Epithelial cell of proximal tubule (primary cell): ENCODE data around the gene DHX15. TPM values are rescaled to one million over a fixed set of nuclear protein-coding genes. Genes with fewer than 3 reads are reported as not detected.

Experiments used
- DNase-seq: peaks from one replicate; pipeline ENCODE4 v3.0.0-alpha.2; 2011; ENCODE audit warnings: low read depth
- H3K4me3 ChIP-seq: 2 replicates; pipeline ENCODE4 v1.5.1; 2011; ENCODE audit warnings: low read depth, mild to moderate bottlenecking, low read length
- CTCF ChIP-seq: conservative IDR thresholded peaks from 2 replicates; pipeline ENCODE4 v1.5.1; 2012; ENCODE audit warnings: low read depth, mild to moderate bottlenecking, low read length
- total RNA-seq: library from RNA; depleted of rRNA; stranded (reverse); fragments of >200 nt; gene quantifications from 2 replicates; pipeline ENCODE4 v1.2.3, GENCODE V29; 2015

The DHX15 gene
- total RNA-seq, 1 donor from 2014 or later: 135 TPM

GRCh38 chr4:24601121-24601520 lies 16.8 kb upstream of the DHX15 start:
- no peak for TF ChIP-seq CTCF
- no peak for DNase-seq
- H3K4me3 ChIP-seq: no peak overlapping the region

- H3K4me3 ChIP-seq: no peak overlapping the region
- DNase-seq: no peak
- TF ChIP-seq CTCF: no peak
These were observed 14.9 kb upstream of the DHX15 start for GRCh38 chr4:24599275-24599674.

- no peak overlapping the region for H3K4me3 ChIP-seq
- peak; percentile 97 for DNase-seq
- TF ChIP-seq CTCF: no peak
These were observed 13.7 kb upstream of the DHX15 start for GRCh38 chr4:24598025-24598424.

- no peak for TF ChIP-seq CTCF
- no peak for DNase-seq
- no peak overlapping the region for H3K4me3 ChIP-seq
These were observed 11.3 kb upstream of the DHX15 start for GRCh38 chr4:24595659-24596058.

- no peak for TF ChIP-seq CTCF
- peak; percentile 69 for DNase-seq
- no peak overlapping the region for H3K4me3 ChIP-seq
These were observed 10.5 kb upstream of the DHX15 start for GRCh38 chr4:24594887-24595286.

GRCh38 chr4:24589448-24589847 lies 5.1 kb upstream of the DHX15 start:
- no peak for DNase-seq
- TF ChIP-seq CTCF: no peak
- no peak overlapping the region for H3K4me3 ChIP-seq

GRCh38 chr4:24588216-24588954 lies 4.0 kb upstream of the DHX15 start:
- H3K4me3 ChIP-seq: no peak overlapping the region
- no peak for DNase-seq
- TF ChIP-seq CTCF: no peak
